ENCODE data around the gene ZNF408.
"Not testable (repeated sequence)": the region's sequence is repeated elsewhere in the genome, so short reads cannot be mapped to it uniquely, and the experiment has no call there.

ZNF408 gene

GRCh38 chr11:46696212-46696558 lies 4.6 kb upstream of the ZNF408 start:
- in situ Hi-C loops (cut with MboI; ENCODE audit: low sequenced_read_pairs), result no loop called here

- in situ Hi-C loops (cut with MboI; ENCODE audit: low sequenced_read_pairs), result no loop called here
Measured at GRCh38 chr11:46697303-46697702, 3.5 kb upstream of the ZNF408 start.

GRCh38 chr11:46697723-46698122 lies 3.1 kb upstream of the ZNF408 start:
- in situ Hi-C loops (cut with MboI; ENCODE audit: low sequenced_read_pairs), result no loop called here

GRCh38 chr11:46698597-46698996 lies 2.2 kb upstream of the ZNF408 start:
- in situ Hi-C loops (cut with MboI; ENCODE audit: low sequenced_read_pairs), result no loop called here

GRCh38 chr11:46701078-46701654 lies 335 bp downstream of the ZNF408 start:
- in situ Hi-C loops (cut with MboI; ENCODE audit: low sequenced_read_pairs), result no loop called here

- in situ Hi-C loops (cut with MboI; ENCODE audit: low sequenced_read_pairs), result no loop called here
Measured at GRCh38 chr11:46705070-46705688, 4.3 kb downstream of the ZNF408 start.

- in situ Hi-C loops (cut with MboI; ENCODE audit: low sequenced_read_pairs), result no loop called here
Measured at GRCh38 chr11:46706886-46707285, 6.1 kb downstream of the ZNF408 start.

- in situ Hi-C loops (cut with MboI; ENCODE audit: low sequenced_read_pairs), result not testable (repeated sequence)
Measured at GRCh38 chr11:46709351-46709750, 8.5 kb downstream of the ZNF408 start.

- in situ Hi-C loops (cut with MboI; ENCODE audit: low sequenced_read_pairs), result no loop called here
Measured at GRCh38 chr11:46710821-46711269, 10.0 kb downstream of the ZNF408 start.

- in situ Hi-C loops (cut with MboI; ENCODE audit: low sequenced_read_pairs), result no loop called here
Measured at GRCh38 chr11:46711303-46711702, 10.5 kb downstream of the ZNF408 start.

GRCh38 chr11:46712874-46713576 lies 12.2 kb downstream of the ZNF408 start:
- in situ Hi-C loops (cut with MboI; ENCODE audit: low sequenced_read_pairs), result no loop called here

- in situ Hi-C loops (cut with MboI; ENCODE audit: low sequenced_read_pairs), result not testable (repeated sequence)
Measured at GRCh38 chr11:46717825-46718154, 17.0 kb downstream of the ZNF408 start.

- in situ Hi-C loops (cut with MboI; ENCODE audit: low sequenced_read_pairs), result no loop called here
Measured at GRCh38 chr11:46718155-46719019, 17.6 kb downstream of the ZNF408 start.

- in situ Hi-C loops (cut with MboI; ENCODE audit: low sequenced_read_pairs), result no loop called here
Measured at GRCh38 chr11:46719048-46719542, 18.3 kb downstream of the ZNF408 start, which contains the start of gene F2. TSS of gene F2 (plus strand) at chr11:46719213. CDS start at chr11:46719236, 23 bp downstream.

- in situ Hi-C loops (cut with MboI; ENCODE audit: low sequenced_read_pairs), result no loop called here
Measured at GRCh38 chr11:46719543-46720218, 18.9 kb downstream of the ZNF408 start.

- in situ Hi-C loops (cut with MboI; ENCODE audit: low sequenced_read_pairs), result no loop called here
Measured at GRCh38 chr11:46721286-46721685, 20.5 kb downstream of the ZNF408 start.

GRCh38 chr11:46722566-46723358 lies 21.9 kb downstream of the ZNF408 start:
- in situ Hi-C loops (cut with MboI; ENCODE audit: low sequenced_read_pairs), result no loop called here

- in situ Hi-C loops (cut with MboI; ENCODE audit: low sequenced_read_pairs), result no loop called here
Measured at GRCh38 chr11:46723359-46723680, 22.5 kb downstream of the ZNF408 start.

- in situ Hi-C loops (cut with MboI; ENCODE audit: low sequenced_read_pairs), result no loop called here
Measured at GRCh38 chr11:46724088-46724487, 23.3 kb downstream of the ZNF408 start.
